GM18951 (cell line): Measurements from ENCODE around the gene ABHD15.

ENCODE experiments used
- POLR2A ChIP-seq: IDR thresholded peaks from 4 replicates; pipeline ENCODE4 v1.6.1; 2011; ENCODE audit warnings: mild to moderate bottlenecking; ENCODE audit not compliant: insufficient read length, insufficient read depth; ENCODE audit errors: extremely low read depth
- in situ Hi-C: fragments of 300-500 bp; cut with MboI; formaldehyde crosslinking; loops from one replicate; pipeline ENCODE4 v1.12.0; 2022; ENCODE audit warnings: low sequenced_read_pairs, mixed read lengths, inconsistent platforms; ENCODE audit not compliant: unreplicated experiment

Gene ABHD15

GRCh38 chr17:29583324-29584248, 16.7 kb upstream of the ABHD15 start:
- in situ Hi-C loops: no loop called here
- no peak for TF ChIP-seq POLR2A

- no peak for TF ChIP-seq POLR2A
- in situ Hi-C loops: no loop called here
Observed at GRCh38 chr17:29582772-29583171, 15.9 kb upstream of the ABHD15 start.

- TF ChIP-seq POLR2A: no peak
- in situ Hi-C loops: no loop called here
Observed at GRCh38 chr17:29582254-29582765, 15.5 kb upstream of the ABHD15 start.

GRCh38 chr17:29581583-29582253, 14.9 kb upstream of the ABHD15 start:
- in situ Hi-C loops: no loop called here

GRCh38 chr17:29579866-29580771, 13.3 kb upstream of the ABHD15 start:
- TF ChIP-seq POLR2A: no peak
- in situ Hi-C loops: no loop called here

More at GRCh38 chr17:29581583-29582253, 14.9 kb upstream of the ABHD15 start:
- TF ChIP-seq POLR2A: no peak

GRCh38 chr17:29578626-29579485, 12.0 kb upstream of the ABHD15 start:
- in situ Hi-C loops: no loop called here
- TF ChIP-seq POLR2A: no peak

- in situ Hi-C loops: no loop called here
- no peak for TF ChIP-seq POLR2A
Observed at GRCh38 chr17:29577385-29578211, 10.8 kb upstream of the ABHD15 start.

GRCh38 chr17:29577001-29577370, 10.1 kb upstream of the ABHD15 start:
- in situ Hi-C loops: no loop called here
- TF ChIP-seq POLR2A: no peak

- in situ Hi-C loops: no loop called here
Observed at GRCh38 chr17:29576214-29577000, 9.6 kb upstream of the ABHD15 start.

GRCh38 chr17:29575511-29576213, 8.8 kb upstream of the ABHD15 start:
- in situ Hi-C loops: no loop called here
- TF ChIP-seq POLR2A: no peak

More at GRCh38 chr17:29576214-29577000, 9.6 kb upstream of the ABHD15 start:
- TF ChIP-seq POLR2A: no peak
